NCI-H146 treated with DMSO at 0.1 percent for 48 hours (cell line): ENCODE measurements around the gene PLA2G15.
"Not testable (repeated sequence)": the region's sequence is repeated elsewhere in the genome, so short reads cannot be mapped to it uniquely, and the experiment has no call there.

Source experiments
- DNase-seq: peaks from one replicate; lab custom pipeline; 2025; ENCODE audit not compliant: unreplicated experiment; lab: John Stamatoyannopoulos, UW

Gene PLA2G15

GRCh38 chr16:68275611-68276191 is 30.5 kb downstream of the PLA2G15 start:
- DNase-seq = peak; percentile 44

GRCh38 chr16:68276223-68276622 is 31.1 kb downstream of the PLA2G15 start:
- no peak for DNase-seq

GRCh38 chr16:68279726-68280558 is 34.8 kb downstream of the PLA2G15 start:
- no peak for DNase-seq

- DNase-seq = no peak
Measured at GRCh38 chr16:68281368-68282063, 36.3 kb downstream of the PLA2G15 start.

- DNase-seq = no peak
Measured at GRCh38 chr16:68282064-68282452, 36.9 kb downstream of the PLA2G15 start.

- DNase-seq = no peak
Measured at GRCh38 chr16:68283346-68283745, 38.2 kb downstream of the PLA2G15 start.

- DNase-seq = no peak
Measured at GRCh38 chr16:68283801-68284598, 38.8 kb downstream of the PLA2G15 start.

- no peak for DNase-seq
Measured at GRCh38 chr16:68284847-68285246, 39.7 kb downstream of the PLA2G15 start.

GRCh38 chr16:68285683-68286082 is 40.5 kb downstream of the PLA2G15 start:
- DNase-seq = no peak

- no peak for DNase-seq
Measured at GRCh38 chr16:68286153-68287074, 41.2 kb downstream of the PLA2G15 start.

GRCh38 chr16:68287276-68288251 is 42.4 kb downstream of the PLA2G15 start:
- no peak for DNase-seq

GRCh38 chr16:68288252-68288650 is 43.1 kb downstream of the PLA2G15 start:
- no peak for DNase-seq

- not testable (repeated sequence) for DNase-seq
Measured at GRCh38 chr16:68288796-68289195, 43.6 kb downstream of the PLA2G15 start.

- DNase-seq = no peak
Measured at GRCh38 chr16:68289202-68289601, 44.0 kb downstream of the PLA2G15 start.

- DNase-seq = no peak
Measured at GRCh38 chr16:68289621-68290329, 44.6 kb downstream of the PLA2G15 start.

- DNase-seq = no peak
Measured at GRCh38 chr16:68290450-68290849, 45.3 kb downstream of the PLA2G15 start.

GRCh38 chr16:68291227-68291626 is 46.1 kb downstream of the PLA2G15 start:
- DNase-seq = no peak

- DNase-seq = no peak
Measured at GRCh38 chr16:68292425-68292824, 47.3 kb downstream of the PLA2G15 start.
